Neural progenitor cell (in vitro differentiated cells): Measurements from ENCODE around the gene TNIP2. TPM values are rescaled to one million over a fixed set of nuclear protein-coding genes. Genes with fewer than 3 reads are reported as not detected.
A peak's percentile ranks its signal among the peaks of the same experiment; 100 is the strongest.

Experiments used
- DNase-seq: peaks from one replicate; pipeline ENCODE4 v3.0.0-alpha.2; 2016; ENCODE audit warnings: low spot score
- H2AFZ ChIP-seq: fragments of 200-600 bp; sonication (generic); replicated peaks from 2 replicates; pipeline ENCODE4 v1.6.1; 2016; ENCODE audit warnings: antibody characterized with exemption
- H3F3A ChIP-seq: fragments of 200-600 bp; sonication (generic); 2 replicates; pipeline ENCODE4 v1.6.1; 2016; ENCODE audit warnings: antibody characterized with exemption, low read depth
- H3K27ac ChIP-seq: fragments of 200-600 bp; sonication (generic); 2 replicates; pipeline ENCODE4 v1.5.1; 2016; ENCODE audit warnings: mild to moderate bottlenecking
- H3K27me3 ChIP-seq: fragments of 200-600 bp; sonication (generic); 2 replicates; pipeline ENCODE4 v1.6.1; 2016; ENCODE audit warnings: mild to moderate bottlenecking, moderate library complexity
- H3K36me3 ChIP-seq: fragments of 200-600 bp; sonication (generic); 2 replicates; pipeline ENCODE4 v1.5.1; 2016
- H3K4me1 ChIP-seq: fragments of 200-600 bp; sonication (generic); 2 replicates; pipeline ENCODE4 v1.6.1; 2016; ENCODE audit warnings: mixed run types
- H3K4me2 ChIP-seq: fragments of 200-600 bp; sonication (generic); 2 replicates; pipeline ENCODE4 v1.6.1; 2016
- H3K4me3 ChIP-seq: fragments of 200-600 bp; sonication (generic); 2 replicates; pipeline ENCODE4 v1.5.1; 2016
- H3K79me2 ChIP-seq: fragments of 200-600 bp; sonication (generic); 2 replicates; pipeline ENCODE4 v1.6.1; 2016; ENCODE audit warnings: low read depth
- H3K9ac ChIP-seq: fragments of 200-600 bp; sonication (generic); 2 replicates; pipeline ENCODE4 v1.6.1; 2016
- H3K9me3 ChIP-seq: fragments of 200-600 bp; sonication (generic); 2 replicates; pipeline ENCODE4 v1.5.1; 2016; ENCODE audit warnings: low read depth
- H4K20me1 ChIP-seq: fragments of 200-600 bp; sonication (generic); 2 replicates; pipeline ENCODE4 v1.6.1; 2016; ENCODE audit warnings: low read depth
- H3K27ac Mint-ChIP-seq: 3 replicates; pipeline ENCODE4 v1.8.0; 2021; ENCODE audit warnings: mixed read lengths
- H3K27me3 Mint-ChIP-seq: 2 replicates; pipeline ENCODE4 v1.8.0; 2022; ENCODE audit warnings: low read depth, mild to moderate bottlenecking, inconsistent platforms, moderate library complexity, mixed read lengths; ENCODE audit not compliant: insufficient read depth
- H3K36me3 Mint-ChIP-seq: 3 replicates; pipeline ENCODE4 v1.8.0; 2021; ENCODE audit warnings: mixed read lengths
- H3K4me1 Mint-ChIP-seq: 3 replicates; pipeline ENCODE4 v1.8.0; 2021; ENCODE audit warnings: mixed read lengths
- H3K4me3 Mint-ChIP-seq: 3 replicates; pipeline ENCODE4 v1.8.0; 2021; ENCODE audit warnings: mild to moderate bottlenecking, moderate library complexity, mixed read lengths
- H3K9me3 Mint-ChIP-seq: 3 replicates; pipeline ENCODE4 v1.8.0; 2020; ENCODE audit warnings: mixed read lengths
- EZH2 ChIP-seq: fragments of 200-600 bp; sonication (generic); IDR thresholded peaks from 2 replicates; pipeline ENCODE4 v1.6.1; 2017; ENCODE audit warnings: antibody characterized with exemption, mild to moderate bottlenecking, moderate library complexity
- EZH2phosphoT487 ChIP-seq: fragments of 200-600 bp; sonication (generic); IDR thresholded peaks from 2 replicates; pipeline ENCODE4 v1.6.1; 2017; ENCODE audit warnings: antibody characterized with exemption
- total RNA-seq: library from RNA; depleted of rRNA; stranded (reverse); fragments of >200 nt; gene quantifications from 2 replicates; pipeline ENCODE4 v1.2.3, GENCODE V29; 2015; ENCODE audit warnings: low replicate concordance
- TF ChIP-seq, protein P1 (sequence below): fragments of 200-600 bp; sonication (generic); IDR thresholded peaks from 2 replicates; pipeline ENCODE4 v1.5.1; 2017; ENCODE audit warnings: antibody characterized with exemption, mild to moderate bottlenecking

TNIP2 gene
- total RNA-seq, 1 donor from 2014 or later, result 24.5 TPM

- Histone ChIP-seq H3K4me1 (no peaks in the 10 kb centered on the region), H3K36me3 (no peaks in the 10 kb centered on the region), H3F3A (peaks cover 10% of the 10 kb centered on the region), H3K4me3 (no peak overlapping the region), H3K9me3 (no peaks in the 10 kb centered on the region), H3K27ac (no peak overlapping the region), H3K79me2 (peaks cover 22% of the 10 kb centered on the region), H2AFZ (no peak overlapping the region), H3K4me2 (no peak overlapping the region), H3K27me3 (no peaks in the 10 kb centered on the region), H3K9ac (peak overlapping the region; percentile 22), H4K20me1 (peaks cover 22% of the 10 kb centered on the region)
- DNase-seq, result no peak
- Mint-ChIP-seq H3K27me3 (no peaks in the 10 kb centered on the region), H3K9me3 (no peaks in the 10 kb centered on the region), H3K4me3 (no peak overlapping the region), H3K4me1 (peaks cover 17% of the 10 kb centered on the region), H3K36me3 (peaks cover 10% of the 10 kb centered on the region), H3K27ac (no peak overlapping the region)
- TF ChIP-seq EZH2 (no peak), EZH2phosphoT487 (no peak)
- TF ChIP-seq, protein P1, sequence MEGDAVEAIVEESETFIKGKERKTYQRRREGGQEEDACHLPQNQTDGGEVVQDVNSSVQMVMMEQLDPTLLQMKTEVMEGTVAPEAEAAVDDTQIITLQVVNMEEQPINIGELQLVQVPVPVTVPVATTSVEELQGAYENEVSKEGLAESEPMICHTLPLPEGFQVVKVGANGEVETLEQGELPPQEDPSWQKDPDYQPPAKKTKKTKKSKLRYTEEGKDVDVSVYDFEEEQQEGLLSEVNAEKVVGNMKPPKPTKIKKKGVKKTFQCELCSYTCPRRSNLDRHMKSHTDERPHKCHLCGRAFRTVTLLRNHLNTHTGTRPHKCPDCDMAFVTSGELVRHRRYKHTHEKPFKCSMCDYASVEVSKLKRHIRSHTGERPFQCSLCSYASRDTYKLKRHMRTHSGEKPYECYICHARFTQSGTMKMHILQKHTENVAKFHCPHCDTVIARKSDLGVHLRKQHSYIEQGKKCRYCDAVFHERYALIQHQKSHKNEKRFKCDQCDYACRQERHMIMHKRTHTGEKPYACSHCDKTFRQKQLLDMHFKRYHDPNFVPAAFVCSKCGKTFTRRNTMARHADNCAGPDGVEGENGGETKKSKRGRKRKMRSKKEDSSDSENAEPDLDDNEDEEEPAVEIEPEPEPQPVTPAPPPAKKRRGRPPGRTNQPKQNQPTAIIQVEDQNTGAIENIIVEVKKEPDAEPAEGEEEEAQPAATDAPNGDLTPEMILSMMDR, result no peak
Measured at GRCh38 chr4:2750719-2751605, 5.2 kb downstream of the TNIP2 start.

DNA sequence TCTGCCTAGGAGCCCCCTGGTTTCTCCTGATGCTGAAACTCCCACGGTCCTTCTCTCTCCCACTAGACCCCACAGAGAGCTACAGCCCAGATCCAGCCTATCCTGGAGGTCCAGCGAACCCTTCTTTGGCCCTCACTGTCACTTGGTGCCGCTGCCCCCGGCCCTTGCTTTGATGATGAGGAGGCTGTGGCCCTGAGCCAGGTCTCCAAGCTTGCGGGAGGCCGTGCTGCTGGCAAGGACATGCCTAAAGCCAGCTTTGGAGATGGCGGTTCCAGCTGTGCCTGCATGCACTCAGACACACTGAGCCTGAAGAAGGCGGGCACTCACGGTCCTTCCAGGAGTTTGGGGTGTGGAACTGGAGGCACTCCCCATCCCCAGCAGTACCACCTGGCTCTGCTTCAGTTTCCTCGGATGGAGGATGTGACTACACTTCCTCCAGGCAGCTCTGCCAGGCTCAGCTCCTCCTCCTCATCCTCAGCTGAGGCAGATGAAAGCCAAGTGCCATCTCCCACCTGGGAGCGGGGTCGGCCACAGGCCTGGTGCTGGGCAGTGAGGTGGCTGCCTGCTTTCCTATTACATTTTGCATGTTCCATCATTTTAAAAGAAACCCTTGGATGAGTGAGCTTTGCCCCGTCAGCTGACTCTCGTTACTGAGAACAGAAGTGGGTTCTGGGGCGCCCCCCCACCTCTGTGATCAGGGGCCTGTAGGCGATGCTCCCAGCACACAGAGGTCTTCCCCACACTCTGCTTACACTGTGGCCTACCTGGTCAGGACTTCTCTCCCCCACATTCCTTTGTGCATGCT lies 9.0 kb downstream of the TNIP2 start:
- H3K4me2 ChIP-seq, result no peak overlapping the region
- peaks cover 3% of the 10 kb centered on the region for H3K4me1 Mint-ChIP-seq
- H3K36me3 ChIP-seq, result no peaks in the 10 kb centered on the region

GRCh38 chr4:2745981-2746806 lies 9.9 kb downstream of the TNIP2 start:
- Mint-ChIP-seq H3K4me3 (no peak overlapping the region), H3K4me1 (no peaks in the 10 kb centered on the region), H3K36me3 (peaks cover 15% of the 10 kb centered on the region), H3K27me3 (peaks cover 5% of the 10 kb centered on the region), H3K9me3 (no peaks in the 10 kb centered on the region), H3K27ac (no peak overlapping the region)
- H2AFZ ChIP-seq, result no peak overlapping the region
- DNase-seq, result no peak
- no peak overlapping the region for H3K4me2 ChIP-seq
- H4K20me1 ChIP-seq, result peaks cover 6% of the 10 kb centered on the region
- H3K27me3 ChIP-seq, result no peaks in the 10 kb centered on the region
- no peaks in the 10 kb centered on the region for H3K36me3 ChIP-seq
- H3K79me2 ChIP-seq, result peaks cover 4% of the 10 kb centered on the region
- no peak overlapping the region for H3K9ac ChIP-seq
- no peaks in the 10 kb centered on the region for H3K4me1 ChIP-seq
- TF ChIP-seq EZH2 (no peak), EZH2phosphoT487 (no peak)
- TF ChIP-seq, protein P1, result no peak
- H3K9me3 ChIP-seq, result no peaks in the 10 kb centered on the region
- no peak overlapping the region for H3K27ac ChIP-seq
- no peak overlapping the region for H3K4me3 ChIP-seq
- H3F3A ChIP-seq, result no peaks in the 10 kb centered on the region

More for the DNA sequence above, 9.0 kb downstream of the TNIP2 start:
- no peaks in the 10 kb centered on the region for H3K9me3 Mint-ChIP-seq
- peaks cover 5% of the 10 kb centered on the region for H3K27me3 Mint-ChIP-seq
- TF ChIP-seq, protein P1, result no peak
- no peak for TF ChIP-seq EZH2phosphoT487
- no peak for TF ChIP-seq EZH2
- Histone ChIP-seq H2AFZ (no peak overlapping the region), H3K27me3 (no peaks in the 10 kb centered on the region), H3K4me3 (no peak overlapping the region), H3K4me1 (no peaks in the 10 kb centered on the region), H4K20me1 (peaks cover 8% of the 10 kb centered on the region), H3K79me2 (peaks cover 4% of the 10 kb centered on the region), H3K27ac (no peak overlapping the region), H3K9me3 (no peaks in the 10 kb centered on the region), H3K9ac (no peak overlapping the region), H3F3A (no peaks in the 10 kb centered on the region)
- peaks cover 15% of the 10 kb centered on the region for H3K36me3 Mint-ChIP-seq
- H3K4me3 Mint-ChIP-seq, result no peak overlapping the region
- peak overlapping the region; percentile 66 for H3K27ac Mint-ChIP-seq
- no peak for DNase-seq
